Measurements from ENCODE around the gene CA5A. TPM values are rescaled to one million over a fixed set of nuclear protein-coding genes. Genes with fewer than 3 reads are reported as not detected.

The CA5A gene
- total and polyA plus RNA-seq, 7 donors = not detected

DNA sequence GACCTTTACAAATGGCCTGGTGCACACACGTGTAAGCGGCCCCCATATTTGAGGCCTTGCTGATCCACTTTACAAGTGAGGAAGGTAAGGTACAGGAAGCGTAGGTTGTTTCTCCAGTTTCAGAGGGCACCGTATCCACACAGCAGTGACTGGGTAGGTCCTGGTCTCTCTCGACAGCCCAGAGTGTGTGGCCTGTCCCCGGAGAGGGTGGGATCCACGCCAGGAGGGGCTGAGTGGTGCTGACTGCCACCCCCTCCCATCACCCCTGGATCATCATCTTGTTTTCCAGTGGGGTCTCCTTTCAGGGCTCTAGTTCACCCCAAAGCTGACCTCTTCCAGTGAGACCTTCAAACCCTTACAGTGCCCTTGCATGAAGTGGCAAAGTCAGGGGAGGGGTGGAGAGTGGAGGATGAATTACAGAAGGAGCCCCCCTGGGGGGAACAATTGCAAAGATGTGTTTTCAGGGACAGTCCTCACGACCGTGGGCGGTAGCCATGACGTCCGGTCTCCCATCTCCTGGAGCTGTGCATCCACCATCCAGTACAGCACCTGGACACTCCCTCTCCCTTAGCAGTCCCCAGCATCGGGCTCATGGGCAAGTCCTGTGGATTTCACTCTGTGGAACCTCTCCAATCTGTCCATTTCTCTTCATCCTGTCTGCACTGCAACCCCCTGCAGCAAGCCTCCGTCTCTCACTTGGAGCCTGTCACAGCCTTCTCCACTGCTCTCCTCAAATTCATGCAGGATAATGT lies 10.4 kb upstream of the CA5A start:
- H3K36me3 ChIP-seq = no peaks in the 10 kb centered on the region
- no peak overlapping the region for H3K4me3 ChIP-seq
- 91 to 92% methylated on average over 14 of the region's 14 CpGs for WGBS, 2 donors
- intact Hi-C loops (cut with DNase I) = loop anchor here (10.0 kb wide), 1 partner anchor 318 kb away; no protein-coding TSS in a partner anchor
- H3K27ac ChIP-seq = peak overlapping the region in 2 of 4 donors; percentile 73 to 84
- DNase-seq = no peak
- no peaks in the 10 kb centered on the region for H3K27me3 ChIP-seq
- H3K4me1 ChIP-seq = peaks cover 0 to 18% (median 7%) of the 10 kb centered on the region in 4 donors
- H3K9me3 ChIP-seq = no peaks in the 10 kb centered on the region
- TF ChIP-seq EP300 (IDR thresholded peaks at IDR 0.05) = no peak
- no peak for TF ChIP-seq POLR2A (IDR thresholded peaks at IDR 0.05)

DNA sequence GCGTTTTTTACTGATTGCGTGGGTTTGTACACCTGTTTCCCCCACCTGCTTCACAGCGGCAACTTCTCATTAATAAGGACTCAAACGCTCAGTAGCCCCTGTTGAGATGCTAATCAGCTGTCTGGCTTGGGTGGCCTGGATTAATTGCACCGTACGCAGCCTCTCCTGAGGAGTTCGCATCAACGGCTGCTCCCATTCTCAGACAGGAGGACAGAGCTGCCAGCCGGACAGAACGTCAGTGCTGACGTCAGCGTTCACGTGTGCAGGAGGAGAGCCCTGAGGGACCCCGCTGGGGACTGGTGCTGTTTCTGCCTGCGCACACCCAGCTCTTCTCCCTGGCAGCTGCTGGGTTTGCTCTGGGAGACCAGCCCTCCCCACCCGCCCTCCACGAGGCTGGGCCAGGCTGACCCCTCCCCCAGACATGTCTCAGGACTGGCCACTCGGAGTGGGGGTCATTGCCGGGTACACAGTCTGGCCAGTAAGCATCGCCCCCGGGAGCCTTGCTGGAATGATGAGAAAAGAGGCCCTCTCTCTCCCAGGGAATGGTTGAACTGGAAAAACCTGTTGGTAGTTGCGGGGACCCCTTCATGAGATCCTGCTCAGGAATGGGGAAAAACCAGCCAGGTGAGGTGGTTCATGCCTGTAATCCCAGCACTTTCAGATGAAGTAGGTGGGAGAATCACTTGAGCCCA lies 9.2 kb upstream of the CA5A start:
- H3K9me3 ChIP-seq = no peaks in the 10 kb centered on the region
- no peaks in the 10 kb centered on the region for H3K36me3 ChIP-seq
- H3K27me3 ChIP-seq = no peaks in the 10 kb centered on the region
- DNase-seq = peak; percentile 94
- TF ChIP-seq POLR2A (IDR thresholded peaks at IDR 0.05) = no peak
- TF ChIP-seq POLR2AphosphoS5 (IDR thresholded peaks at IDR 0.05) = peak; percentile 69 to 82 (median 74)
- TF ChIP-seq, protein P1, sequence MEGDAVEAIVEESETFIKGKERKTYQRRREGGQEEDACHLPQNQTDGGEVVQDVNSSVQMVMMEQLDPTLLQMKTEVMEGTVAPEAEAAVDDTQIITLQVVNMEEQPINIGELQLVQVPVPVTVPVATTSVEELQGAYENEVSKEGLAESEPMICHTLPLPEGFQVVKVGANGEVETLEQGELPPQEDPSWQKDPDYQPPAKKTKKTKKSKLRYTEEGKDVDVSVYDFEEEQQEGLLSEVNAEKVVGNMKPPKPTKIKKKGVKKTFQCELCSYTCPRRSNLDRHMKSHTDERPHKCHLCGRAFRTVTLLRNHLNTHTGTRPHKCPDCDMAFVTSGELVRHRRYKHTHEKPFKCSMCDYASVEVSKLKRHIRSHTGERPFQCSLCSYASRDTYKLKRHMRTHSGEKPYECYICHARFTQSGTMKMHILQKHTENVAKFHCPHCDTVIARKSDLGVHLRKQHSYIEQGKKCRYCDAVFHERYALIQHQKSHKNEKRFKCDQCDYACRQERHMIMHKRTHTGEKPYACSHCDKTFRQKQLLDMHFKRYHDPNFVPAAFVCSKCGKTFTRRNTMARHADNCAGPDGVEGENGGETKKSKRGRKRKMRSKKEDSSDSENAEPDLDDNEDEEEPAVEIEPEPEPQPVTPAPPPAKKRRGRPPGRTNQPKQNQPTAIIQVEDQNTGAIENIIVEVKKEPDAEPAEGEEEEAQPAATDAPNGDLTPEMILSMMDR (IDR thresholded peaks at IDR 0.05) = no peak
- peak in 2 of 4 donors; percentile 56 to 57 for TF ChIP-seq EP300 (IDR thresholded peaks at IDR 0.05)
- H3K4me3 ChIP-seq = peak overlapping the region; percentile 13 to 43 (median 41)
- 8 to 25% methylated on average over 22 of the region's 22 CpGs for WGBS, 2 donors
- H3K4me1 ChIP-seq = peaks cover 0 to 17% (median 7%) of the 10 kb centered on the region in 4 donors
- intact Hi-C loops (cut with DNase I) = loop anchor here (10.0 kb wide), 1 partner anchor 319 kb away; no protein-coding TSS in a partner anchor
- peak overlapping the region; percentile 73 to 84 (median 76) for H3K27ac ChIP-seq

DNA sequence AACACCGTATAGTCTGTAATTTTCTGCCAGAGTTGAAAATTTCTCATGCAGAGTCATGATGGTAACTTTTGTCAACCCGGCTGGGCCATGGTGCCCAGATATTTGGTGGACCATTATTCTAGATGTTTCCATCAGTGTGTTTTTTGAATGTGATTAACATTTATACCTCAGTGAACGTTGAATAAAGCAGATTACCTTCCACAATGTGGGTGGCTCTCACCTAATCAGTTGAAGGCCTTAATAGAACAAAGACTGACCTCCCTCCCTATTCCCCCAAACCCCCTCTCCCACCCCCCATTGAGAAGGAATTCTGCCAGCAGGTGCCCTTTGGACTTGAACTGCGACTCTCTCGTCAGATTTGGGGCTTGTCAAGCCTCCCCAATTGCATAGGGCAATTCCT lies 6.4 kb upstream of the CA5A start:
- no peak for DNase-seq
- Histone ChIP-seq H3K4me1 (peaks cover 0 to 13% (median 5%) of the 10 kb centered on the region in 4 donors), H3K4me3 (no peak overlapping the region), H3K9me3 (no peaks in the 10 kb centered on the region), H3K36me3 (no peaks in the 10 kb centered on the region), H3K27ac (no peak overlapping the region), H3K27me3 (no peaks in the 10 kb centered on the region)
- 62 to 67% methylated on average over 5 of the region's 5 CpGs for WGBS, 2 donors
- TF ChIP-seq EP300 (IDR thresholded peaks at IDR 0.05) (no peak), POLR2AphosphoS5 (IDR thresholded peaks at IDR 0.05) (no peak), POLR2A (IDR thresholded peaks at IDR 0.05) (no peak)
- TF ChIP-seq, protein P1 (IDR thresholded peaks at IDR 0.05) = no peak
- intact Hi-C loops (cut with DNase I) = loop anchor here (10.0 kb wide), 1 partner anchor 322 kb away; no protein-coding TSS in a partner anchor

DNA sequence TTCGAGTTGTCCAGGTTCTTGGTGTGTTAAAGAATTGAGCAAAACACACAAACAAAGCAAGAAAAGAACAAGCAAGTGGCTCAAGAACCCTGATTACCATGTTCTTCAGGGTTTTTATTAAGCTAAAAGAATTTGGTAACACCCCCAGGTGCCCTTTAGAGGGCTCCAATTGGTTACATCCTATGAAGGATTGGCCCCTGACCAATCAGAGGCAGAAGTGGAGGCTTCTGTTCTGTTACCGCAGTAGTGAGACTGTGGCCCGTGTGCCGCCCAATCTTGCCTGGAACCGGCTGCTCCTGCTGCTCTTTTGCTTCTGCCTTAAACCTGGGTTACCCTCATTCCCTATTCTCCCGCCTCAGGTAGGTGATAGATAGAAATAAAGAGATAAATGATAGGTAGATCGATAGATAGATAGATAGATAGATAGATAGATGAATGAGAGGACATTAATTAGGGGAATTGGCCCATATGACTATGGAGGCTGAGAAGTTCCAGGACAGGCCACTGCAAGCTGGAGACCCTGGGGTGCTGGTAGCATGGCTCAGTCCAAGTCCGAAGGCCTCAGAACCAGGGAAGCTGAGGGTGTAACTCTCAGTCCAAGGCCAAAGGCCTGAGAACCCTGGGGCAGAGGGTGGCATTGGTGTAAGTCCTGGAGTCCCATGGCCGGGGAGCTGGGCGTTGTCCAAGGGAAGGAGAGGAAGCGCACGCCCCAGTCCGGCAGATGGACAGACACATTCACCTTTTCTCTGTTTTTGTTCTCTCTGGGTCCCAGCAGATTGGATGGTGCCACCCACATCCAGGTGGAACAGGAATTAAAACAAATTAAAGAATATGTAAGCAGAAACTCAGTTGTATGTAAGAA lies 3.5 kb upstream of the CA5A start:
- 90 to 93% methylated on average over 13 of the region's 13 CpGs for WGBS, 2 donors
- Histone ChIP-seq H3K27me3 (no peaks in the 10 kb centered on the region), H3K9me3 (no peaks in the 10 kb centered on the region), H3K4me1 (peaks cover 0 to 2% (median under 1%) of the 10 kb centered on the region in 4 donors), H3K4me3 (no peak overlapping the region), H3K36me3 (no peaks in the 10 kb centered on the region), H3K27ac (no peak overlapping the region)
- no peak for TF ChIP-seq POLR2A (IDR thresholded peaks at IDR 0.05)
- no peak for TF ChIP-seq EP300 (IDR thresholded peaks at IDR 0.05)
- TF ChIP-seq POLR2AphosphoS5 (IDR thresholded peaks at IDR 0.05) = no peak
- TF ChIP-seq, protein P1 (IDR thresholded peaks at IDR 0.05) = no peak
- DNase-seq = no peak
- intact Hi-C loops (cut with DNase I) = loop anchor here (10.0 kb wide), 1 partner anchor 325 kb away; no protein-coding TSS in a partner anchor

Measured in sigmoid colon (tissue), 7 donors.